Keratinocyte (primary cell): ENCODE data around the gene KIF25.

Experiments used
- EZH2 ChIP-seq: IDR thresholded peaks from one replicate; pipeline ENCODE4 v1.6.1; 2012; ENCODE audit warnings: inconsistent platforms, mild to moderate bottlenecking, low read length, moderate library complexity
- TF ChIP-seq, protein P1 (sequence below), 3 experiments: IDR thresholded peaks in 1 of 3; conservative IDR thresholded peaks in 1 of 3; optimal IDR thresholded peaks in 1 of 3; 2 replicates in 2 of 3; 3 replicates in 1 of 3; pipeline versions ENCODE3 to v1.5.1; 2011; ENCODE audit warnings: low read length in 3 of 3, mild to moderate bottlenecking in 3 of 3, moderate library complexity in 2 of 3, control low read depth in 1 of 3, inconsistent platforms in 1 of 3; ENCODE audit not compliant: insufficient read depth in 2 of 3; ENCODE audit errors: extremely low read depth in 1 of 3

GRCh38 chr6:168052291-168052891, 54.9 kb downstream of the KIF25 start:
- TF ChIP-seq, protein P1, sequence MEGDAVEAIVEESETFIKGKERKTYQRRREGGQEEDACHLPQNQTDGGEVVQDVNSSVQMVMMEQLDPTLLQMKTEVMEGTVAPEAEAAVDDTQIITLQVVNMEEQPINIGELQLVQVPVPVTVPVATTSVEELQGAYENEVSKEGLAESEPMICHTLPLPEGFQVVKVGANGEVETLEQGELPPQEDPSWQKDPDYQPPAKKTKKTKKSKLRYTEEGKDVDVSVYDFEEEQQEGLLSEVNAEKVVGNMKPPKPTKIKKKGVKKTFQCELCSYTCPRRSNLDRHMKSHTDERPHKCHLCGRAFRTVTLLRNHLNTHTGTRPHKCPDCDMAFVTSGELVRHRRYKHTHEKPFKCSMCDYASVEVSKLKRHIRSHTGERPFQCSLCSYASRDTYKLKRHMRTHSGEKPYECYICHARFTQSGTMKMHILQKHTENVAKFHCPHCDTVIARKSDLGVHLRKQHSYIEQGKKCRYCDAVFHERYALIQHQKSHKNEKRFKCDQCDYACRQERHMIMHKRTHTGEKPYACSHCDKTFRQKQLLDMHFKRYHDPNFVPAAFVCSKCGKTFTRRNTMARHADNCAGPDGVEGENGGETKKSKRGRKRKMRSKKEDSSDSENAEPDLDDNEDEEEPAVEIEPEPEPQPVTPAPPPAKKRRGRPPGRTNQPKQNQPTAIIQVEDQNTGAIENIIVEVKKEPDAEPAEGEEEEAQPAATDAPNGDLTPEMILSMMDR (optimal IDR thresholded peaks at IDR 0.05 in 1 of 3, IDR thresholded peaks at IDR 0.05 in 1 of 3, conservative IDR thresholded peaks at IDR 0.05 in 1 of 3; ENCODE audit: extremely low read depth in 1 of 3, insufficient read depth in 2 of 3, low read length in 3 of 3) = no peak
- no peak for TF ChIP-seq EZH2
